IMR-90 (cell line): ENCODE measurements around the gene ANKRD55. TPM values are rescaled to one million over a fixed set of nuclear protein-coding genes. Genes with fewer than 3 reads are reported as not detected.

Experiments
- ATAC-seq: fragments of 200-7000 bp; cut with Tn5 transposase; 2 replicates; pipeline ENCODE4 v1.9.1; 2020; ENCODE audit warnings: low read depth, mild to moderate bottlenecking, moderate library complexity
- BruUV-seq: library from RNA; stranded (reverse); fragments of 400-500 nt; replicated peaks from 2 replicates; lab custom pipeline; 2021; lab: Mats Ljungman, UMichigan
- CTCF ChIA-PET: fragments of 300-600 bp; formaldehyde crosslinking; extraction: SDS; loops from one replicate; lab custom pipeline; 2021; ENCODE audit warnings: antibody characterized with exemption; lab: Yijun Ruan, JAX
- POLR2A ChIA-PET: fragments of 300-600 bp; sonication (Branson Sonifier 250); formaldehyde crosslinking; loops from one replicate; lab custom pipeline; 2022; ENCODE audit warnings: antibody characterized with exemption; ENCODE audit not compliant: unreplicated experiment; lab: Charles Lee
- DNase-seq: peaks from one replicate; pipeline ENCODE4 v3.0.0; 2013
- H2AFZ ChIP-seq: replicated peaks from 2 replicates; pipeline ENCODE3; 2013; ENCODE audit warnings: low read length, mild to moderate bottlenecking; ENCODE audit not compliant: poor library complexity
- H2AK5ac ChIP-seq: 2 replicates; pipeline ENCODE4 v1.6.1; 2013; ENCODE audit warnings: low read depth, low read length, inconsistent platforms
- H2AK9ac ChIP-seq: replicated peaks from 2 replicates; pipeline ENCODE3; 2013; ENCODE audit warnings: mild to moderate bottlenecking, low read depth, low read length, moderate library complexity; ENCODE audit not compliant: poor library complexity
- H2BK120ac ChIP-seq: 2 replicates; pipeline ENCODE4 v1.6.1; 2013; ENCODE audit warnings: low read depth, low read length, inconsistent platforms
- H2BK15ac ChIP-seq: 3 replicates; pipeline ENCODE4 v1.6.1; 2013; ENCODE audit warnings: low read depth, low read length, inconsistent platforms
- H2BK20ac ChIP-seq: 2 replicates; pipeline ENCODE4 v1.6.1; 2013; ENCODE audit warnings: low read depth, mild to moderate bottlenecking, inconsistent platforms, low read length, moderate library complexity
- H2BK5ac ChIP-seq: 2 replicates; pipeline ENCODE4 v1.6.1; 2013; ENCODE audit warnings: mild to moderate bottlenecking, low read depth, low read length, inconsistent platforms; ENCODE audit not compliant: poor library complexity, severe bottlenecking
- H3K14ac ChIP-seq: replicated peaks from 2 replicates; pipeline ENCODE4 v1.6.1; 2013; ENCODE audit warnings: low read depth, low read length, inconsistent platforms
- H3K18ac ChIP-seq: 2 replicates; pipeline ENCODE4 v1.6.1; 2013; ENCODE audit warnings: low read depth, low read length, control low read depth
- H3K23ac ChIP-seq: 2 replicates; pipeline ENCODE4 v1.6.1; 2013; ENCODE audit warnings: low read depth, low read length, inconsistent platforms
- H3K27ac ChIP-seq: 2 replicates; pipeline ENCODE4 v1.5.1; 2013; ENCODE audit warnings: mild to moderate bottlenecking, control low read depth, low read length; ENCODE audit not compliant: insufficient read depth
- H3K27me3 ChIP-seq: 2 replicates; pipeline ENCODE4 v1.6.1; 2013; ENCODE audit warnings: low read length; ENCODE audit not compliant: control insufficient read depth, insufficient read depth
- H3K36me3 ChIP-seq: 2 replicates; pipeline ENCODE4 v1.6.1; 2013; ENCODE audit warnings: low read length, mixed read lengths; ENCODE audit not compliant: control insufficient read depth, insufficient read depth
- H3K4ac ChIP-seq: 2 replicates; pipeline ENCODE4 v1.6.1; 2013; ENCODE audit warnings: low read depth, low read length, inconsistent platforms
- H3K4me1 ChIP-seq: 2 replicates; pipeline ENCODE4 v1.6.1; 2013; ENCODE audit warnings: low read length, mixed read lengths; ENCODE audit not compliant: control insufficient read depth, insufficient read depth
- H3K4me2 ChIP-seq: 2 replicates; pipeline ENCODE4 v1.6.1; 2013; ENCODE audit warnings: low read depth, mild to moderate bottlenecking, control low read depth, low read length, moderate library complexity
- H3K4me3 ChIP-seq: 2 replicates; pipeline ENCODE4 v1.5.1; 2013; ENCODE audit warnings: low read depth, mild to moderate bottlenecking, control low read depth, low read length, moderate library complexity; ENCODE audit not compliant: insufficient read depth
- H3K56ac ChIP-seq: 2 replicates; pipeline ENCODE4 v1.6.1; 2013; ENCODE audit warnings: low read length, inconsistent platforms; ENCODE audit not compliant: insufficient read depth; ENCODE audit errors: extremely low read depth
- H3K79me1 ChIP-seq, 2 experiments: 2 replicates each; pipeline ENCODE4 v1.6.1; 2013; ENCODE audit warnings: low read length in 2 of 2, inconsistent platforms in 1 of 2, low read depth in 1 of 2
- H3K9ac ChIP-seq: 2 replicates; pipeline ENCODE4 v1.6.1; 2013; ENCODE audit warnings: low read depth, low read length, control low read depth
- H3K9me1 ChIP-seq: 2 replicates; pipeline ENCODE4 v1.6.1; 2013; ENCODE audit warnings: low read length, inconsistent platforms; ENCODE audit not compliant: insufficient read depth
- H3K9me3 ChIP-seq: 2 replicates; pipeline ENCODE4 v1.6.1; 2013; ENCODE audit warnings: low read length; ENCODE audit not compliant: control insufficient read depth, insufficient read depth
- H4K20me1 ChIP-seq: 2 replicates; pipeline ENCODE4 v1.6.1; 2013; ENCODE audit warnings: low read length, inconsistent platforms; ENCODE audit not compliant: insufficient read depth
- H4K5ac ChIP-seq: 2 replicates; pipeline ENCODE4 v1.6.1; 2013; ENCODE audit warnings: mild to moderate bottlenecking, low read depth, low read length, control low read depth
- H4K8ac ChIP-seq, 2 experiments: 2 replicates each; pipeline ENCODE4 v1.6.1; 2013; ENCODE audit warnings: low read depth in 2 of 2, low read length in 2 of 2, control low read depth in 1 of 2, inconsistent platforms in 1 of 2
- H4K91ac ChIP-seq: 2 replicates; pipeline ENCODE4 v1.6.1; 2013; ENCODE audit warnings: low read depth, low read length, inconsistent platforms; ENCODE audit not compliant: insufficient read depth
- BHLHE40 ChIP-seq: fragments of 150-350 bp; IDR thresholded peaks from 2 replicates; pipeline ENCODE4 v1.6.1; 2016; ENCODE audit warnings: mild to moderate bottlenecking, low read depth, low read length
- CEBPB ChIP-seq: IDR thresholded peaks from 2 replicates; pipeline ENCODE4 v1.6.1; 2012; ENCODE audit warnings: low read depth, low read length, improper control_type of control experiment
- FOS ChIP-seq: fragments of 150-350 bp; IDR thresholded peaks from 2 replicates; pipeline ENCODE4 v1.6.1; 2016; ENCODE audit warnings: low read depth, low read length
- MAFK ChIP-seq: IDR thresholded peaks from 2 replicates; pipeline ENCODE4 v1.6.1; 2012; ENCODE audit warnings: low read depth, low read length, improper control_type of control experiment
- MXI1 ChIP-seq: IDR thresholded peaks from 2 replicates; pipeline ENCODE4 v1.6.1; 2012; ENCODE audit warnings: low read depth, mild to moderate bottlenecking, low read length, moderate library complexity, borderline replicate concordance
- NFE2L2 ChIP-seq: fragments of 150-350 bp; IDR thresholded peaks from 2 replicates; pipeline ENCODE4 v1.6.1; 2016; ENCODE audit warnings: low read depth, mild to moderate bottlenecking, low read length
- POLR2A ChIP-seq: IDR thresholded peaks from 2 replicates; pipeline ENCODE4 v1.6.1; 2012; ENCODE audit warnings: mild to moderate bottlenecking, low read depth, low read length
- RAD21 ChIP-seq: IDR thresholded peaks from 2 replicates; pipeline ENCODE4 v1.6.1; 2012; ENCODE audit warnings: low read length, improper control_type of control experiment
- RCOR1 ChIP-seq: IDR thresholded peaks from 2 replicates; pipeline ENCODE4 v1.6.1; 2012; ENCODE audit warnings: mild to moderate bottlenecking, low read length, improper control_type of control experiment; ENCODE audit not compliant: insufficient replicate concordance
- RFX5 ChIP-seq: IDR thresholded peaks from 2 replicates; pipeline ENCODE4 v1.8.0; 2012; ENCODE audit warnings: low read depth, mild to moderate bottlenecking, low read length, moderate library complexity
- SMC3 ChIP-seq: fragments of 150-350 bp; IDR thresholded peaks from 2 replicates; pipeline ENCODE4 v1.6.1; 2016; ENCODE audit warnings: low read depth, mild to moderate bottlenecking, antibody characterized with exemption, low read length, moderate library complexity
- WGBS, 2 experiments: methylation state at CpG; one replicate each; pipeline versions ENCODE4 v1.1.5 to v1.1.7; 2013; ENCODE audit warnings: missing lambda C conversion rate in 2 of 2; ENCODE audit not compliant: insufficient read length in 1 of 2; ENCODE audit errors: extremely low coverage in 2 of 2; 5-methylcytosine and 5-hydroxymethylcytosine counted together
- dilution Hi-C: fragments of 300-500 bp; cut with HindIII; formaldehyde crosslinking; loops from one replicate; pipeline ENCODE4 v1.14.3; 2018; ENCODE audit warnings: low sequenced_read_pairs; ENCODE audit not compliant: unreplicated experiment
- in situ Hi-C: fragments of 300-500 bp; cut with MboI; formaldehyde crosslinking; loops from 3 replicates; pipeline ENCODE4 v1.14.3; 2019; ENCODE audit warnings: low sequenced_read_pairs, inconsistent platforms, mixed read lengths
- intact Hi-C: fragments of 100-400 bp; cut with micrococcal nuclease; formaldehyde crosslinking; loops from 2 replicates; pipeline ENCODE4 v1.10.0; 2022
- polyA plus RNA-seq, 3 experiments: library from polyadenylated mRNA; depleted of rRNA; stranded (reverse); fragments of >200 nt; gene quantifications; 2 replicates each; pipeline ENCODE4 v1.2.3, GENCODE V29; 2012; ENCODE audit warnings: low replicate concordance in 1 of 3
- total RNA-seq: library from RNA; depleted of rRNA; stranded (reverse); fragments of >200 nt; gene quantifications from 2 replicates; pipeline ENCODE4 v1.2.3, GENCODE V29; 2012
- TF ChIP-seq, protein P1 (sequence below): fragments of 150-350 bp; IDR thresholded peaks from 2 replicates; pipeline ENCODE4 v1.6.1; 2016; ENCODE audit warnings: low read depth, mild to moderate bottlenecking, low read length, moderate library complexity, borderline replicate concordance
- TF ChIP-seq, protein P2 (sequence below): fragments of 150-350 bp; IDR thresholded peaks from 2 replicates; pipeline ENCODE4 v1.6.1; 2017; ENCODE audit warnings: mild to moderate bottlenecking, antibody characterized with exemption, low read length, low read depth
- TF ChIP-seq, protein P3 (sequence below): conservative IDR thresholded peaks from 2 replicates; pipeline ENCODE4 v1.5.1; 2012; ENCODE audit warnings: mild to moderate bottlenecking, low read depth, low read length, improper control_type of control experiment

ANKRD55 gene
- total and polyA plus RNA-seq, 2 of the 4 experiments (the other 2 are of a cell fraction): not detected

DNA sequence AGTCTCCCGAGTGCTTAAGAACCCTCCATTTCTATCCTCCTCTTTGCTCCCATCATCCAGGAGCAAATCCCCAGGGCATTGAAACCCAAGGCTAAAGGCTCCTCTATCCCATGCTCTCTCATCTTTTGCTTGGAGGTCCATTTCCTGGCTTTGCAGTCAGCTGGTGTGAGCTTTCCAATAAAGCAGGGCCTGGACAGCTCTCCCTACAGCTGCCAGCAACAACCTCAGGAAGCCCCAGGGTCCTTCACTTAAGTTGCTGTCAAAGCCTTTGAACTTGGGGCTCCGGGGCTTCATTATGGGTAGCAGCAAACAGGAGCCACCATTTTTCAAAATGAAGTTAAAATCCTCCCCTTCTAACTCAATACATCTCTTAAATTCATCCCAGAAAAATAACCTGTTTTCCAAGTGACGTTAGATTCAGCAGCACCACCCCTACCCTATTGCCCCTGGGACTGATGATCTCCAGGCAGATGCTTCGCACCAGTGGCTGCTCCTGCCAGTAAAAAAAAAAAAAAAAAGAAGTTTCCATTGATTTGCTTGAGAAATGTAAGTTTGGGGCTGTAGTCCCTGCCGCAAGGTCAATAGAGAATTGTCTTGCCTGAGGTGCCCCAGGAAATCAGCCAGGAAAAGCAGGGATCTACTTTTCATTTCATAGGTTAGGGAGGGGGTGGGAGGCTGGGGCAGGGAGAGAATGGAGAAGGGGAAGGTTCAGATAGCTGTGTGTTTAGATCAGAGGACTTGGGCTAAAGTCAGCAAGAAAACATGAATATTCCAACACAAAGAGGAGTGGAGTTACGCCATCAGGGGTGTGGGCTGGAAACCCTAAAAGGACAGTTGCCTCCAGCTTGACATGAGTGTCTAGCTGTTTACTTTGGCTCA lies 154.6 kb downstream of the ANKRD55 start:
- Histone ChIP-seq H2AK5ac (no peak overlapping the region), H4K5ac (no peak overlapping the region; the same call in 1 of the 2 replicates), H3K9ac (no peak overlapping the region), H3K9me1 (peaks cover 4% of the 10 kb centered on the region), H3K27ac (peak overlapping the region; percentile 13; the same call in 1 of the 2 replicates), H4K20me1 (no peaks in the 10 kb centered on the region), H3K4me3 (no peak overlapping the region), H3K79me1 (no peaks in the 10 kb centered on the region), H3K23ac (no peak overlapping the region), H2BK15ac (no peak overlapping the region; the same call in 2 of the 3 replicates), H3K27me3 (no peaks in the 10 kb centered on the region), H2BK20ac (0 out of 2 replicates have a peak overlapping the region, but pooled peaks have one; percentile 63), H3K4me2 (no peak overlapping the region), H3K36me3 (no peaks in the 10 kb centered on the region), H2BK5ac (no peak overlapping the region), H4K91ac (no peak overlapping the region), H4K8ac (no peak overlapping the region; a peak in 1 of 4 replicates), H3K18ac (peak overlapping the region; percentile 7; the same call in 1 of the 2 replicates), H3K4ac (peak overlapping the region; percentile 20; the same call in 1 of the 2 replicates), H2AFZ (no peak overlapping the region), H3K9me3 (no peaks in the 10 kb centered on the region), H2AK9ac (no peak overlapping the region), H3K56ac (no peak overlapping the region), H3K14ac (peak overlapping the region; percentile 9; the same call in 1 of the 2 replicates), H2BK120ac (no peak overlapping the region), H3K4me1 (peaks cover 13% of the 10 kb centered on the region; the same call in 1 of the 2 replicates)
- intact Hi-C loops: no loop called here
- BruUV-seq: no TSS peak
- ChIA-PET POLR2A (no interaction called here), CTCF (interaction anchor here (0.8 kb wide), 1 partner anchor 137 kb away, joined by 3 read pairs; no protein-coding TSS in a partner anchor)
- DNase-seq (peak; percentile 41), ATAC-seq (peak; percentile 61)
- in situ Hi-C loops: no loop called here
- 85% methylated on average over 2 of the region's 6 CpGs; no CpG with 5 or more reads in 1 of the 2 experiments for WGBS, 2 experiments
- dilution Hi-C loops: no loop called here
- TF ChIP-seq FOS: no peak
- TF ChIP-seq, protein P1, sequence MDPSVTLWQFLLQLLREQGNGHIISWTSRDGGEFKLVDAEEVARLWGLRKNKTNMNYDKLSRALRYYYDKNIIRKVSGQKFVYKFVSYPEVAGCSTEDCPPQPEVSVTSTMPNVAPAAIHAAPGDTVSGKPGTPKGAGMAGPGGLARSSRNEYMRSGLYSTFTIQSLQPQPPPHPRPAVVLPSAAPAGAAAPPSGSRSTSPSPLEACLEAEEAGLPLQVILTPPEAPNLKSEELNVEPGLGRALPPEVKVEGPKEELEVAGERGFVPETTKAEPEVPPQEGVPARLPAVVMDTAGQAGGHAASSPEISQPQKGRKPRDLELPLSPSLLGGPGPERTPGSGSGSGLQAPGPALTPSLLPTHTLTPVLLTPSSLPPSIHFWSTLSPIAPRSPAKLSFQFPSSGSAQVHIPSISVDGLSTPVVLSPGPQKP: no peak
- TF ChIP-seq MXI1: no peak
- TF ChIP-seq, protein P2, sequence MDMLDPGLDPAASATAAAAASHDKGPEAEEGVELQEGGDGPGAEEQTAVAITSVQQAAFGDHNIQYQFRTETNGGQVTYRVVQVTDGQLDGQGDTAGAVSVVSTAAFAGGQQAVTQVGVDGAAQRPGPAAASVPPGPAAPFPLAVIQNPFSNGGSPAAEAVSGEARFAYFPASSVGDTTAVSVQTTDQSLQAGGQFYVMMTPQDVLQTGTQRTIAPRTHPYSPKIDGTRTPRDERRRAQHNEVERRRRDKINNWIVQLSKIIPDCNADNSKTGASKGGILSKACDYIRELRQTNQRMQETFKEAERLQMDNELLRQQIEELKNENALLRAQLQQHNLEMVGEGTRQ: no peak
- TF ChIP-seq POLR2A: no peak
- no peak for TF ChIP-seq NFE2L2
- TF ChIP-seq RAD21: no peak
- TF ChIP-seq CEBPB: no peak
- no peak for TF ChIP-seq MAFK
- TF ChIP-seq SMC3: no peak
- TF ChIP-seq RCOR1: no peak
- no peak for TF ChIP-seq BHLHE40
- no peak for TF ChIP-seq RFX5
- TF ChIP-seq, protein P3, sequence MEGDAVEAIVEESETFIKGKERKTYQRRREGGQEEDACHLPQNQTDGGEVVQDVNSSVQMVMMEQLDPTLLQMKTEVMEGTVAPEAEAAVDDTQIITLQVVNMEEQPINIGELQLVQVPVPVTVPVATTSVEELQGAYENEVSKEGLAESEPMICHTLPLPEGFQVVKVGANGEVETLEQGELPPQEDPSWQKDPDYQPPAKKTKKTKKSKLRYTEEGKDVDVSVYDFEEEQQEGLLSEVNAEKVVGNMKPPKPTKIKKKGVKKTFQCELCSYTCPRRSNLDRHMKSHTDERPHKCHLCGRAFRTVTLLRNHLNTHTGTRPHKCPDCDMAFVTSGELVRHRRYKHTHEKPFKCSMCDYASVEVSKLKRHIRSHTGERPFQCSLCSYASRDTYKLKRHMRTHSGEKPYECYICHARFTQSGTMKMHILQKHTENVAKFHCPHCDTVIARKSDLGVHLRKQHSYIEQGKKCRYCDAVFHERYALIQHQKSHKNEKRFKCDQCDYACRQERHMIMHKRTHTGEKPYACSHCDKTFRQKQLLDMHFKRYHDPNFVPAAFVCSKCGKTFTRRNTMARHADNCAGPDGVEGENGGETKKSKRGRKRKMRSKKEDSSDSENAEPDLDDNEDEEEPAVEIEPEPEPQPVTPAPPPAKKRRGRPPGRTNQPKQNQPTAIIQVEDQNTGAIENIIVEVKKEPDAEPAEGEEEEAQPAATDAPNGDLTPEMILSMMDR: no peak
